Camera-type eye (tissue), 1 donor: ENCODE measurements around the gene ASPG. TPM values are rescaled to one million over a fixed set of nuclear protein-coding genes. Genes with fewer than 3 reads are reported as not detected.

ENCODE experiments used
- total RNA-seq: library from RNA; depleted of rRNA; stranded (reverse); fragments of >200 nt; gene quantifications from one replicate; pipeline ENCODE4 v1.2.3, GENCODE V29; 2014

The ASPG gene
- 2.4 TPM for total RNA-seq

DNA sequence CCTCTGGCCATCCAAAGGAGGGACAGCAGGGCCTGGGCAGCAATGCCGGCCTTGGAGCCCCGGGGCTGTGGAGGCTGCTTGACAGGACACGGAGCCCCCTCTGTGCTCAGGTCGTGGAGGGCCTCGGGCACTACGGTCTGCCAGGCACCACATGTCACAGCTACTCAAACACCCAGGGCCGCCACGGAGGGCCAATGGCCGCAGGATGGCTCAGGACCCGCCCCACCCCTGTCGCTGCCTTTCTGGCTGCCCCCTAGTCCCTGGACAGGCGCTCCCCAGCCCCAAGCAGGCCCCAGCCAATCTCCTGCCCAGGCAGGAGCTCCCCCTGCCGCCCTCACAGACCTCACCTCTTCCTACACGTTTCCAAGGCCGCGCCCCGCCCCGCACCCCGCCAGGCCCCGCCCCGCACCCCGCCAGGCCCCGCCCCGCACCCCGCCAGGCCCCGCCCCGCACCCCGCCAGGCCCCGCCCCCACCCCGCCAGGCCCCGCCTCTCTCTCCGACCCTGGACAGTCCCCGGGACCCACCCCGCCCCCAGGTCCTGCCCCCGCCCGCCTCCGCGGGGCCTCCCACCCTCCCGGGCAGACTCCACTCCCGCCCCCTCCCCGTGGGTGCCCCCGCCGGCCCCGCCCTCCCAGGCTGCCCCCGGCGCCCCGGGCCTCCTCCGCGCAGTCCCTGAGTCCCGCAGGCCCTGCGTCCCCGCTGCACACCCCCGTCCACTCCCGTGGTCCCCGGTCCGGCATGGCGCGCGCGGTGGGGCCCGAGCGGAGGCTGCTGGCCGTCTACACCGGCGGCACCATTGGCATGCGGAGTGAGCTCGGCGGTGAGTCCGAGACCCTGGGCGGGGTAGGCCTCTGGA is at the start of gene ASPG:
ASPG (plus strand) TSS at position 669 of the 857 bp plus-strand sequence; CDS start at position 740, 71 bp downstream.

DNA sequence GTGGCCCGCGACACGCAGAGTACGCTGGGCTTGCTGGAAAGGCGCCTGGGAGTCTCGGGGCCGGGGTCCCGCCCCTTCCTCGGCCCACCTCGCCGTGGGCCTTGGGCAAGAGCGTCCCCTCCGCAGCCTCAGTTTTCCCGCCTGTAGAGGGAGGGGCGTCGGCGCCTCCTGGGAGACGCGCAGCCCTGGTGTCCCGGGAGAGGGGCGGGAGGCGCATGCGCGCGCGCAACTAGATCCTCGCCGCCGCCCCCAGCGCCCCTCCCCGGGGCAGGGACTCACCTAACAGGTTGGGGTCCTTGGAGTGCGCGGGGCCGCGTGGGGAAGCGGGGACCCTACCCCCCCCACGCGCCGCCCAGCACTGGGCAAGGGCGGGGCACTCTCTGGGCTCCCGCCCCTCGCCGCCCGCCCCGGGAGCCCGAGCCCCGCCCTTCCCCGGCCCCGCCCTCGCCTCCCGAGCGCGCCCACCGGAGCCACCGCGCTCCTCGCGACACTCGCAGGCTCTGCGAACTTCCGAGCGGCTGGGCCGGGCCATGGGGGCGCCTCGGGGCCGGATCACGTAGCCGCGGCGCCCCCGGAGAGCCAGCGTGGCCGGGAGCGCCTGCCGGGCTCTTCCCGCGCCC is 52.7 kb downstream of the ASPG start, which contains the start of gene KIF26A:
KIF26A (plus strand) TSS at position 490 of the 620 bp plus-strand sequence. CDS start 136 bp downstream, outside the sequence.

Other genes starting within 250 kb of the ASPG start
- 23.8 TPM for gene PPP1R13B, start 238.1 kb upstream of the ASPG start, total RNA-seq
- 11.0 TPM for gene TDRD9, start 157.2 kb upstream of the ASPG start, total RNA-seq
- gene RD3L, start 143.2 kb upstream of the ASPG start, total RNA-seq = 12.0 TPM
- gene KIF26A, start 52.9 kb downstream of the ASPG start, total RNA-seq = 31.3 TPM